GM23338 (cell line): ENCODE measurements around the gene MARCHF3. TPM values are rescaled to one million over a fixed set of nuclear protein-coding genes. Genes with fewer than 3 reads are reported as not detected.

Experiments
- ATAC-seq: fragments of 200-7000 bp; cut with Tn5 transposase; 3 replicates; pipeline ENCODE4 v1.9.1; 2020
- DNase-seq: peaks from one replicate; pipeline ENCODE4 v3.0.0-alpha.2; 2015; ENCODE audit warnings: low spot score
- H2AFZ ChIP-seq: fragments of 200-600 bp; sonication (generic); 2 replicates; pipeline ENCODE4 v1.8.0; 2016; ENCODE audit warnings: antibody characterized with exemption, mild to moderate bottlenecking, moderate library complexity
- H3F3A ChIP-seq: fragments of 200-600 bp; sonication (generic); replicated peaks from 2 replicates; pipeline ENCODE4 v1.8.0; 2017; ENCODE audit warnings: antibody characterized with exemption, mixed run types, low read depth
- H3K27ac ChIP-seq: fragments of 200-600 bp; sonication (generic); 2 replicates; pipeline ENCODE4 v1.6.1; 2016; ENCODE audit warnings: low read depth
- H3K27me3 ChIP-seq: fragments of 200-600 bp; sonication (generic); 2 replicates; pipeline ENCODE4 v1.8.0; 2016; ENCODE audit warnings: mild to moderate bottlenecking, mixed run types, moderate library complexity; ENCODE audit not compliant: insufficient read depth
- H3K36me3 ChIP-seq: fragments of 200-600 bp; sonication (generic); 2 replicates; pipeline ENCODE4 v1.8.0; 2016; ENCODE audit warnings: mild to moderate bottlenecking; ENCODE audit not compliant: insufficient read depth
- H3K4me1 ChIP-seq: fragments of 200-600 bp; sonication (generic); 2 replicates; pipeline ENCODE4 v1.8.0; 2016; ENCODE audit warnings: mild to moderate bottlenecking, moderate library complexity; ENCODE audit not compliant: insufficient read depth
- H3K4me2 ChIP-seq: fragments of 200-600 bp; sonication (generic); 2 replicates; pipeline ENCODE4 v1.7.1; 2017; ENCODE audit warnings: mixed run types
- H3K4me3 ChIP-seq: fragments of 200-600 bp; sonication (generic); 2 replicates; pipeline ENCODE4 v1.6.1; 2016; ENCODE audit warnings: mixed run types
- H3K79me2 ChIP-seq: fragments of 200-600 bp; sonication (generic); replicated peaks from 2 replicates; pipeline ENCODE4 v1.8.0; 2017; ENCODE audit warnings: mild to moderate bottlenecking; ENCODE audit not compliant: insufficient read depth
- H3K9me2 ChIP-seq: fragments of 200-600 bp; sonication (generic); 2 replicates; pipeline ENCODE4 v1.8.0; 2017; ENCODE audit not compliant: insufficient read depth
- H4K20me1 ChIP-seq: fragments of 200-600 bp; sonication (generic); replicated peaks from 2 replicates; pipeline ENCODE4 v1.8.0; 2017; ENCODE audit warnings: mild to moderate bottlenecking; ENCODE audit not compliant: insufficient read depth
- H3K27ac Mint-ChIP-seq: 2 replicates; pipeline ENCODE4 v1.8.0; 2020; ENCODE audit warnings: inconsistent platforms, mild to moderate bottlenecking, moderate library complexity, mixed read lengths
- H3K27me3 Mint-ChIP-seq: 3 replicates; pipeline ENCODE4 v1.8.0; 2022; ENCODE audit warnings: low read depth, mild to moderate bottlenecking, moderate library complexity, mixed read lengths, inconsistent platforms; ENCODE audit not compliant: insufficient read depth, poor library complexity
- H3K36me3 Mint-ChIP-seq: 3 replicates; pipeline ENCODE4 v1.8.0; 2021; ENCODE audit warnings: low read depth, mild to moderate bottlenecking, inconsistent platforms, moderate library complexity, mixed read lengths
- H3K4me1 Mint-ChIP-seq: 3 replicates; pipeline ENCODE4 v1.8.0; 2020; ENCODE audit warnings: mild to moderate bottlenecking, inconsistent platforms, mixed read lengths
- H3K4me3 Mint-ChIP-seq: 3 replicates; pipeline ENCODE4 v1.8.0; 2021; ENCODE audit warnings: moderate library complexity, mild to moderate bottlenecking, inconsistent platforms, mixed read lengths
- H3K9me3 Mint-ChIP-seq: 3 replicates; pipeline ENCODE4 v1.8.0; 2020; ENCODE audit warnings: moderate library complexity, mild to moderate bottlenecking, inconsistent platforms, mixed read lengths
- CREB1 ChIP-seq: fragments of 250-450 bp; sonication (Bioruptor Pico); IDR thresholded peaks from 2 replicates; pipeline ENCODE4 v1.5.0; 2020; ENCODE audit warnings: low read depth, mild to moderate bottlenecking, moderate library complexity
- CTCF ChIP-seq, 2 experiments: fragments of 200-600 bp in 1 of 2; sonication (generic) in 1 of 2; conservative IDR thresholded peaks; 2 replicates each; pipeline versions ENCODE4 v1.5.1 to v1.6.1; 2016 to 2017; ENCODE audit warnings: antibody characterized with exemption in 2 of 2, low read depth in 2 of 2, mild to moderate bottlenecking in 2 of 2, moderate library complexity in 1 of 2
- ETS1 ChIP-seq: IDR thresholded peaks from 2 replicates; pipeline ENCODE4 v1.6.1; 2016; ENCODE audit warnings: antibody characterized with exemption
- EZH2 ChIP-seq: fragments of 200-600 bp; sonication (generic); IDR thresholded peaks from one replicate; pipeline ENCODE4 v1.8.0; 2017; ENCODE audit warnings: antibody characterized with exemption, mild to moderate bottlenecking, low read depth; ENCODE audit not compliant: unreplicated experiment
- EZH2phosphoT487 ChIP-seq: fragments of 200-600 bp; sonication (generic); IDR thresholded peaks from one replicate; pipeline ENCODE4 v1.8.1; 2018; ENCODE audit warnings: antibody characterized with exemption; ENCODE audit not compliant: unreplicated experiment
- JUNB ChIP-seq: IDR thresholded peaks from one replicate; pipeline ENCODE4 v1.6.1; 2016; ENCODE audit warnings: antibody characterized with exemption; ENCODE audit not compliant: unreplicated experiment
- NANOG ChIP-seq: IDR thresholded peaks from 2 replicates; pipeline ENCODE4 v1.6.1; 2016; ENCODE audit warnings: antibody characterized with exemption, borderline replicate concordance
- POLR2AphosphoS5 ChIP-seq: IDR thresholded peaks from 2 replicates; pipeline ENCODE4 v1.6.1; 2016; ENCODE audit warnings: antibody characterized with exemption, low read depth
- REST ChIP-seq: IDR thresholded peaks from one replicate; pipeline ENCODE4 v1.6.1; 2018; ENCODE audit warnings: antibody characterized with exemption; ENCODE audit not compliant: unreplicated experiment
- STAT1 ChIP-seq: IDR thresholded peaks from one replicate; pipeline ENCODE4 v1.6.1; 2016; ENCODE audit warnings: antibody characterized with exemption; ENCODE audit not compliant: unreplicated experiment
- ZNF114 ChIP-seq: fragments of 250-450 bp; sonication (Bioruptor Pico); IDR thresholded peaks from 2 replicates; pipeline ENCODE4 v1.5.0; 2020; ENCODE audit warnings: mild to moderate bottlenecking, moderate library complexity
- ZNF331 ChIP-seq: fragments of 250-450 bp; sonication (Bioruptor Pico); IDR thresholded peaks from 2 replicates; pipeline ENCODE4 v1.5.0; 2020; ENCODE audit warnings: low read depth, mild to moderate bottlenecking, moderate library complexity
- ZNF462 ChIP-seq: fragments of 250-450 bp; sonication (Bioruptor Pico); IDR thresholded peaks from 2 replicates; pipeline ENCODE4 v1.5.0; 2020; ENCODE audit warnings: mild to moderate bottlenecking, moderate library complexity
- polyA plus RNA-seq: library from polyadenylated mRNA; unstranded; fragments of >200 nt; fragmentation: Nextera tagmentation; extraction: Ambion mirVana; gene quantifications from 2 replicates; pipeline ENCODE4 v1.2.1, GENCODE V29; 2016
- total RNA-seq: library from RNA; depleted of rRNA; stranded (reverse); fragments of >200 nt; shearing (Covaris generic); gene quantifications from 2 replicates; pipeline ENCODE4 v1.2.3, GENCODE V29; 2014

The MARCHF3 gene
- total and polyA plus RNA-seq, 2 experiments from 2014 or later = 7.0 to 12.7 TPM

GRCh38 chr5:126836778-126837177, 193.6 kb downstream of the MARCHF3 start:
- peaks cover 21% of the 10 kb centered on the region for H3K27me3 Mint-ChIP-seq
- no peak for DNase-seq
- H3K4me3 Mint-ChIP-seq = no peak overlapping the region
- H3K9me3 Mint-ChIP-seq = no peaks in the 10 kb centered on the region
- Histone ChIP-seq H3K4me1 (peaks cover 46% of the 10 kb centered on the region), H3K4me2 (no peak overlapping the region), H3K36me3 (peaks cover 15% of the 10 kb centered on the region), H3K4me3 (no peak overlapping the region), H2AFZ (no peak overlapping the region), H3K9me2 (no peaks in the 10 kb centered on the region), H3K27me3 (no peaks in the 10 kb centered on the region), H4K20me1 (no peaks in the 10 kb centered on the region; the same call in 1 of the 2 replicates), H3F3A (peaks cover 11% of the 10 kb centered on the region; the same call in 1 of the 2 replicates), H3K79me2 (peaks cover 12% of the 10 kb centered on the region), H3K27ac (peak overlapping the region; percentile 100; the same call in 1 of the 2 replicates)
- TF ChIP-seq ETS1 = no peak
- no peak for TF ChIP-seq REST
- no peak for TF ChIP-seq STAT1
- no peak for TF ChIP-seq NANOG
- no peak for TF ChIP-seq ZNF462 (CRISPR knock-in tag)
- TF ChIP-seq JUNB = no peak
- TF ChIP-seq POLR2AphosphoS5 = no peak
- TF ChIP-seq CREB1 (CRISPR knock-in tag) = no peak
- no peak for TF ChIP-seq CTCF (conservative IDR thresholded peaks at IDR 0.05; ENCODE audit: low read depth in 2 of 2)
- TF ChIP-seq ZNF331 (CRISPR knock-in tag) = no peak
- TF ChIP-seq ZNF114 = no peak
- TF ChIP-seq EZH2 = no peak
- TF ChIP-seq EZH2phosphoT487 = no peak
- peaks cover 48% of the 10 kb centered on the region for H3K4me1 Mint-ChIP-seq
- H3K36me3 Mint-ChIP-seq = peaks cover 78% of the 10 kb centered on the region
- no peak for ATAC-seq
- no peak overlapping the region for H3K27ac Mint-ChIP-seq
